ENCODE measurements around the gene VCX2.

GRCh38 chrX:8141896-8142295 lies 29.2 kb downstream of the VCX2 start:
- TF ChIP-seq ZFP91 (CRISPR knock-in tag; IDR thresholded peaks at IDR 0.05) (no peak), E2F5 (CRISPR knock-in tag; IDR thresholded peaks at IDR 0.05) (no peak), HMG20A (CRISPR knock-in tag; conservative IDR thresholded peaks at IDR 0.05) (no peak), GABPA (tag; conservative IDR thresholded peaks at IDR 0.05; ENCODE audit: low read depth) (no peak)

Measured in K562 (cell line).